GM18517 (cell line): ENCODE data around the gene RUFY1.
"Not testable (repeated sequence)": the region's sequence is repeated elsewhere in the genome, so short reads cannot be mapped to it uniquely, and the experiment has no call there.

ENCODE experiments used
- ATAC-seq: cut with Tn5 transposase; IDR thresholded peaks from one replicate; pipeline ENCODE4 v1.9.1; 2021; ENCODE audit warnings: mild to moderate bottlenecking, moderate library complexity; ENCODE audit not compliant: unreplicated experiment

RUFY1 gene

DNA sequence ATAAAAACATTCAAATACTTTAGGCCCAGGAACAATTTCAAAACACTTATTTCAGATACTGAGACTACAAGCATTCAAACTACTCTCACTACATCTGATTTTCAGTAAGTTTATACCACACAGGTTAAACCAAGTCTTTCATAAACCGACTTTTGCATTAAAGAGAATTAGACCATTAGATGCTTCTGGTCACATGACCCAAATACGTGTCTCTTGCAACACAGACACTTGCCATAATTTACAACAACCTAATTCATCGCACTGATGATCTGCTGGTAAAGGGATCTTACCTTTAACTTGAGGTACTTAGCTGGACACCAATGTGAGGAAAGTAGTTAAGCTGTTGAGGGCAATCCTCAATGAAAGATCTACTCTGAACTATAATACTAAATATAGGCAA, 69.9 kb downstream of the RUFY1 start:
- no peak for ATAC-seq

DNA sequence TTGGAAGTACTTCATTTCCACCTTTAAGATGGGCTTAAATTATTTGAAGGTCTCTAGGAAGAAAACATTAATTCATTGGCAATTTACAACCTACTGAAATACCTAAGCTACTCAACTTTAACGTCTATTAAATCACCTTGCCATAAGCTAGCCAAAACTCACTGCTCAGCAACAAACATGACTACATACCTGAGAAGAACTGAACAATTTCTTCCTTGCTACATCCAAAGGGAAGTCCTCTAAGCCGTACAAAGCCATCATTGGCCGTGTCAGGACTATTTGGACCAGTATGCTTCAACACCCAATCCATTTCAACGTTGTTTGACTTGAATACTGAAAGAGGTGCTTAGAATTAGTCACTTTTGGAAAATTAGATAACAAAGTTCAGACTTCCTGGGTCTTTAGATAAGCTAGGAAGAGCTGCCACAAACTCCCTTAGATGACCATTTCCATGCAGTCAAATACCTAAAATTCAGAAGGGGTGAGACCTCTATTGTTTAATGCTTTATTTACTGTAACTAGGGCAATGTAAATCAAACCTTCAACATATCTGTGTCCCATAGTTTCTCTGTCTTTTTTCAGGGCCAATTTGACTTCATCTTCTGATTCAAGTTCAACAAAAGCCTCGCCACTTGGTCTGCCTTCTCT, 70.5 kb downstream of the RUFY1 start:
- no peak for ATAC-seq

DNA sequence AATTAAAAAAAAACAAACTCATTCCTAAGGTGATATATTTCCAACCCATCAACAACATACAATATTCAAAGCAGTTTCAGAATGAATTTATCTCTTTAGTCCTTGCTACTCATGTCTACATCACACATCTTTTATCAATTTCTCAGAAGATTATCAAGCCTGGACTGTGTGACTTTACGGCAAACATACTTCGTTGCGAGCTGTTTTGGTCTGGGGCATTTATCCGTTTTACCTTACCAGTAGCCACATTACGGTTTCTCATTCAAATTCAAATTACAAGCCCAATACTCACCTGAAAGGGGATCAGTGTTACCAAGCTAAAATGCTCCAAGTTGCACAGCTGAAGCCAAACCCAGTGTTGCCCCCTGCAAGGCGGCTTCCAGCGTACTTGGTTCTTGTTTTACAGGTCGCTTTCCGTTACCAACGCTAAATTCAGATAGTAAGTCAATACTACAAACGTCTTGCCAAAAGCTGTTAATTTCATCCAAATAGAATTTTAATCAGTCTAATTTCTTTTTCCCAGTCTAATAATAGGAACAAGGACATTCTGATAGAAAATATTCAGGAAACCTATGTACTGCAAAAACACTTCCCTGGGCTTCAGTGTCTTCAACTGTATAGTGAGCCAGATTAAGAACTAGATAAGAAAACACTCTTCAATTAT, 71.3 kb downstream of the RUFY1 start:
- no peak for ATAC-seq

DNA sequence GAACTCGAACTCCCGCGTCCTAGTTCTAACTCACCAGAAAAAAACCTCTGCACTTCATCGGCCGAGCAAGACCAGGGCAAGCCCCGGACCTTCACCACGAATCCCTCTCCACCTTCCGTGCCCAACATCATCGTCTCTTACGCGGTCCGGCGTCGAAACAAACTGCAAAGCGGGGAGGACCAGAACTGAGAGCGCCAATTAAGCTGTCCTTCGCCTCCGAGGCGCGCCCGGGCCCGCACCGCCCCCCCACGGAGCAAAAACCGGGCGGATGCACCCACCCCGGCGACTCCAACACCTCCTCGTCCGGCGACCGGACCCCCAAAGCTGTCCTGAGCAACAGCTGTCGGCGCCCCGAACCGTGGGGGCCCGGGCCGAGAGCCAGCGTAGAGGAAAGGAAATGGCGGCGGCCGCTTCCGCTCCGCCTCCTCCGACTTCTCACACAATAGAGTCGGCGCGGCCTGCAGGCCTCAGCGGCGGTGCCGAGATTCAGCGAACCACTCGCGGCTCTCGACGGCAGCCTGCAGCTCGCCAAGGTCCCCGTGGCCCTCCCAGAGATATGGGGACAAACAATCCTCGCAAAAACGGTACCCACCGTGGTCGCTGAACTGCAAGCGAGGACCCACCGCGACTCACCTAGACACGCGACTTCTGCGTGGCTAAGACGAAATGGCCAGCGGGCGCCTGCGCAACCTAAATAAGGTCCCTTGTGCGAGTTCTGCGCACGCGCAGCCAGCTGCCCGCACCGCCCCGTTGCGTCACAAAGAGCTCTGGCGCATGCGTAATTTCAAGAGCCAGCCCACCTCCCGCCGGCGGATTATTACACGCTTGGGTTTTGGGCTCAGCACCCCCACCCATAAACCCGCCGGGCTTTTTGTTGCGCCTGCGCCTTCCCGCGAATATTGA, 72.9 kb downstream of the RUFY1 start, which contains the start of gene HNRNPH1:
HNRNPH1 (minus strand) TSS at position 669 of the 903 bp plus-strand sequence; CDS start at position 131, 538 bp downstream.
- peak; percentile 72 for ATAC-seq

DNA sequence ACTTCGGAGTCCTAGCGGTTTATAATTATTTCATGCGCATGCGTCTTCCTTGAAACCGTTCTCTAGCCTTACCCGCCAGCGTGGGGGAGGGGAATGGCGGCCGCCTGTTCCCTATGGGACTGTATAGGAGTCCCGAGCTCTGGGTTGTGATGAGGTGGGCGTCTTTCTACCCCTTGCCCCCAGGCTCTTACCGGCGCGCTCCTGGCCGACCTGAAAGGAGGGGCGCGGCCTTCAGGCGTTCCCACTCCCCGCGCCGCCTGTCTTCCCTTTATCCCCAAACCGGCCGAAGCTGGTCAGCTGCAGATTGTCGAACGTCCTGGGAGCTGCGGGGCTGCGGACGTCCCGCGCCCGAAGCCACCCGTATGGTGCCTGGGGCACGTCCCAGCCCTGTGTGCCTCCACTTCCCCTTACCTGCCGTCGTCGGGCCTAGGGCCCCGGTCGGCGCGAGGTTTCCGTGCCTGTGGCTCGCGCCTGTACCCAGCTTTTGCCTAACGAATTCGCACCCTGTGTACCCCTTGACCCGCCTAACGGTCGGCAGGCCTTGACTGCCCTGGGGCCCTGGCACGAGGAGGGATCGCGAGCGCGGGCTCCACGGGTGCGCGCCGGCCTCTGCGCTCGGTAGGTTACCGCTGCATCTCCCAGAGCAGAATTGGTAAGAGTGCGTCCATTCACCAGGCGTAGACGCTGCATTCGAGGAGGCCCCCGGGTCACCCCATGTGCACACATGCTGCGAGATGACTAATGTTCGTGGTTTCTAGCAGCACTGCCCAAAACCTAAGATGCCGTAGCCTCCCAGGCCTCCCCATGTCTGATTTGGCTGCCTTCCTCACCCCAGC, 73.8 kb downstream of the RUFY1 start:
- no peak for ATAC-seq

DNA sequence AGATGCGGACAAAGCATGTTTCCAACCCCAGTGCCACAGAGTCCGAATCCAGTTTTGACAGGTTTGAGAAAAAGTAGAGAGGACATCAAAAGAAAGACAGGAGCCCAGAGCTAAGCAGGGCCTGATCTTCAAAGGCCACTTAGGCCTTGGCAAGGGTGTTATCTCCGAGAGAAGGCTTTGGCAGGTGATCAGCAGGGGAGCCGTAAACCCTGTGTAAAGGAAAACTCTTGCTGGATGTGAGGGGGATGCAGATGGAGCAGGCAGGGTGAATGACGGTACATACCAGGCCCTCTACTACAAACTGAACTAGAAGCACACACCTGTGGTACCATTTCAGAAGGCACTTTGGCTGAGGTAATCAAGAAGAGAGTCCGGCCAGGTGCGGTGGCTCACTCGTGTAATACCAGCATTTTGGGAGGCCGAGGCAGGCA, 74.5 kb downstream of the RUFY1 start:
- ATAC-seq: no peak

DNA sequence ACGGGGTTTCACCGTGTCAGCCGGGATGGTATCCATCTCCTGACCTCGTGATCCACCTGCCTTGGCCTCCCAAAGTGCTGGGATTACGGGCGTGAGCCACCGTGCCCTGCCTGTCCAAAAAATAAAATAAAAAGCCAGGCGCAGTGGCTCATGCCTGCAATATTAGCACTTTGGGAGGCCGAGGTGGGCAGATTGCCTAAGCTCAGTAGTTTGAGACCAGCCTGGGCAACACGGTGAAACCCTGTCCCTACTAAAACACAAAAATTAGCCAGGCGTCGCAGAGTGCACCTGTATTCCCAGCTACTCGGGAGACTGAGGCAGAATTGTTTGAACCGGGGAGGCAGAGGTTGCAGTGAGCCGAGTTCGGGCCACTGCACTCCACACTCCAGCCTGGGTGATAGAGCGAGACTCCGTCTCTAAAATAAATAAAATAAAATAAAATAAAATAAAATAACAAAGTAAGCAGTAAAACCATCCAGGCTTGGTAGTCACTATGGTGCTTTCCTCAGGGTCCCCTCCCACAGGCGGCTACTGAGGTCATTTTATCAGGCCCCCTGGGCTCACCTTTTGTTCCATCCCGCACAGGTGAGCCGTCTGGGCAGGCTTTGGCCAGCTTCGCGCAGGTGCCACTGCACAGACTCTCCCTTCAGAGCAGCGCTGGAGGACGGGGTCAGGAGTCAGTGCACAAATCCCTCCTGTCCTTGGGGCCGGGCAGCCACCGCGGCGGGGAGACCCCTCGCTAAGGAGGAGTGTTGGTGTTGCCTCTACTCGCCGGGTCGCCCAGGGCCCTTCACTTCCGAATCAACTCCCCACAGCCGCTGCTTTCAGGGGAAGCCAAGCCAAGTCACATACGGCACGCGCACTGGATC, 83.4 kb downstream of the RUFY1 start:
- not testable (repeated sequence) for ATAC-seq

DNA sequence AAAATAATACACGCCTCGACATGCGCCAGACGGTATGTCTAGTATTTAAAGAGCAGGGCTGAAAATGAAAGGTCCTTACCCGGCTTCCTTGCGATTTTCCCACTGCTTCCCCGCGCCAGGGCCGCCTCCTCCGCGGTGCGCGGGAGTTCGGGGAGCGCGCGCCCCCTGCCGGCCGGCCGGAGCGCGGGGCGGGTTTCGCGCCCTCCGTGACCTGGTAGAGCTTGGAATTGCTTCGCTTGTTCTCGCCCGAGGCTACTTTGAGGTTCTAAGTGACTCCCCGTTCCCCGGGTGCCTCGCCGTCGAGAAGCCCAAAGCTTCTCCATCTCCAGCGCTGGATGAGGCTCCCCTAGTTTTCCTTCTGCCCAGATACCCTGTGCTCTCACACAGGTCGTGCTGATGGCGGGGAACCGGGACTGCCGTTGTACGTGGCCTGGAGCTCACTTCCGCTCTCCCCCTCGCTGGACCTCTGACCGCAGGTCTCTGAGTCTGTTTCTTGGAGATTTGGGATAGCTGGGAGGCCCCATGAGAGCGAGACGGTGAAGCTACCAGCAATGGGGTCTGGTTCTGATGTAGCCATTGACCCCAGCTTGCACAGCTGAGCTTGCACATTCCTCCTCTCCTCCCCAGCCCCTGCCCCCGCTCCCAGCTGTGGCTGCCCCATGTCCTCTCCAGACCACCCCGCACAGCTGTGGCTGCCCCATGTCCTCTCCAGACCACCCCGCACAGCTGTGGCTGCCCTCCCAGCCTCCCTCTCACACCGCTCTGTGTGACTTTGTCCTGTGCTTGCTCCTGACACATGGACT, 84.2 kb downstream of the RUFY1 start:
- ATAC-seq: peak; percentile 83

DNA sequence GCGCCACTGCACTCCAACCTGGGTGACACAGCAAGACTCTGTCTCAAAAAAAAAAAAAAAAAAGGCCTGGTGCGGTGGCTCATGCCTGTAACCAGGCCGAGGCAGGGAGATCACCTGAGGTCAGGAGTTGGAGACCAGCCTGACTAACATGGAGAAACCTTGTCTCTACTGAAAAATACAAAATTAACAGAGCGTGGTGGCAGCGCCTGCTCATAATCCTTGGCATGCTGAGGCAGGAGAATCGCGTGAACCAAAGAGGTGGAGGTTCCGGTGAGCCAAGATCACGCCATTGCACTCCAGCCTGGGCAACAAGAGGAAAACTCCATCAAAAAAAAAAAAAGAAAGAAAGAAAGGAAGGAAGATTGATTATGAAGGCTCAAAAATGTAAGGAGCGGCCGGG, 88.9 kb downstream of the RUFY1 start:
- ATAC-seq: not testable (repeated sequence)

DNA sequence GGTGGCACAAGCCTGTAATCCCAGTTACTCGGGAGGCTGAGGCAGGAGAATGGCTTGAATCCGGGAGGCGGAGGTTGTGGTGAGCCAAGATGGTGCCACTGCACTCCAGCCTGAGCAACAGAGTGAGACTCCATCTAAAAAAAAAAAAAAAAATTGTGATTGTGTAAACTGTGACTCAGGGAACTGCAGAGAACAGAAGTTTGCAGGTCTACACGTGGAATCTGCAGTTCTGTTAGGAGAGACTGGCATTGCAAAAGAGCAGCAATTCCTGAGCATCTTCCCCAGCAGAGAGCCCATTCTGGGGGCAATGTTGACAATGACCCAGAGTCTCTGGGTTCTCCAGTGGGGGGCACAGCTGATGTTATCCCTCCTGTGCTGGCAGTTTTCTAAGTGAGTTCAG, 91.4 kb downstream of the RUFY1 start:
- not testable (repeated sequence) for ATAC-seq

DNA sequence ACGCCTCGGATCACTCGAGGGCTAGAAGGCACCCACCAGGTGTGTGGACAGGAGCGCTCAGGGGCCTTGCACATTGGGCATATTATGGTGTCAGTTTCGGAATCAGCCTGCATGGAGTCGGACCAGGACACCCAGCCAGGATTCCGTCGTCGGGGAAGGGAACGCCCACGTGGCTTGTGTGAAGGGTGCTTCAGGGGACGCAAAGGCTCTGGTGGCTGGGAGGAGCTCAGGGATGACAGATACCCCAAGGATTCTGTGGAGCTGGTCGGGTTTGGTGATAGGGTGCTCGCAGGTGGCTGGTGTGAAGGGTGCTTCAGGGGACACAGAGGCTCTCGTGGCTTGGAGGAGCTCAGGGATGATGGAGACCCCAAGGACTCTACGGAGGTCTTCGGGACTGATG, 92.3 kb downstream of the RUFY1 start:
- ATAC-seq: not testable (repeated sequence)

DNA sequence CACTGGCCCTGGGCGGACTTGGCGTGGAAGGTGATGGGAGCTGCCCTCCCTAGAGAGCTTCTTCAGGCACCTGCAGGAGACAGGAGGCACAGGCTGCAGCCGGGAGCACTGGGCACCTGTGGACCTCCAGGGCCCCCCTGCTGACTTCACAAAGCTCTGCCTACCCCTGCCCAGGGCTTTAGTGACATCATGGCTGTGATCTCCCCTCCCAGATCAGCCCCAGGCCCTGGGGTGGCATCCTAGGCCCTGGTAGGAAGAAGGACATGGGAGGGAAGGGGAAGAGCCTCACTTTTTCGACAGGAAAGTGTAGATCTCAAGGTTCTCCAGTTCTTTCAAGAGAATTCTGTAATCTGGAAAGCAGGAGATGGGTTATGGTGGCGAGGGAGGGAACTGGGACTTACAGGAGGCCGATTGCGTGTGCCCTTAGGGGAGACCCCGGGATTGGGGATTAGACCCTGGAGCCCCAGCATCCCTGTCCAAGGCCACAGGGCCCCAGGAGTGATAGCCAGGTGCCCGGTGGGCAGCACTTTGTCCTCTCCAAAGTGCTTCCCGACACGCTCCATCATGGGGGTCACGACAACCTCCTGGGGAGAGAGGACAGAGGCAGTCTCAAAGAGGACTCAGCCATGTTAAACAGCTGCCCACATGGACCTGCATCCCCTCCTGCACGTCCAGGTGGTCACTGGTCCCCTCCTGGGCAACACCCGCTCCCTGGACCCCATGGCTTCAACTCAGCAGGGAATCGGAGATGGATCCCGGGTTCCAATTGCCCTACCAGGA, 93.0 kb downstream of the RUFY1 start:
- not testable (repeated sequence) for ATAC-seq

DNA sequence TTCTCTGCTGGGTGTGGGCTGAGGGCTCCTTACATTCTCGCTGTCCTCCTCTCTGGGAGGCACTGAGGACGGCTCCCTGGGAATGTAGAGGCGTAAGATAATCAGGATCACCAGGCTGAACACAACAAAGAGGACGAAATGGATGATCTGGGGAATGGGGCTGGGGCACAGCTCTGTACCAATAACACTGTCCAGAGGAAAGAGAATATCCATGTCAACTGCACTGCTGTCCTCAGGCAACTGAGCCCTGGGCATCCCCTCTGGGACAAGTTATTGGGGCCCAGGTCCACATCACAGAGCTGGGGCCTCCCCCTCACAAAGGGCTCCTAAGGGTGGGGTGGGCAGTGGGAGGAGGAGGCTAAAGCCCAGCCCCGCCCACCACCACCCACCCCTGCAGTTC, 94.4 kb downstream of the RUFY1 start:
- not testable (repeated sequence) for ATAC-seq

DNA sequence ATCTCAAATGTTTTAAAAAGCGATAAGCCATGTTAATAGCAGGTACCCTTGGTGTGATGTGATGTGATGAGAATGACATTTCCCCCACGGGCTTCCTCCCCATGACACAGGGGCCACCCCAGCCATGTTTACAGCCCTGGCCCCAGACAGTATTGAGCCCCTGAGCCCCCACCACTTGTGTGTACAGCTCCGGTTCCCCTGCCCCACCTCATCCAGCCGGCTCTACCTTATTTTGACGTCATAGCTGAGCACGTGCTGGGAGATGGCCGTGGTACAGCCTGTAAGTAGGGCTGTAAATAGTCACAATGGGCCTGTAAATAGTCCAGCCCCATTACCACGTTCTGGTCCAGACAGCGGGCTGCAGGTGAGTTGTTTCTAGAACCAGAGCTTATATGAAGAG, 98.1 kb downstream of the RUFY1 start:
- no peak for ATAC-seq

DNA sequence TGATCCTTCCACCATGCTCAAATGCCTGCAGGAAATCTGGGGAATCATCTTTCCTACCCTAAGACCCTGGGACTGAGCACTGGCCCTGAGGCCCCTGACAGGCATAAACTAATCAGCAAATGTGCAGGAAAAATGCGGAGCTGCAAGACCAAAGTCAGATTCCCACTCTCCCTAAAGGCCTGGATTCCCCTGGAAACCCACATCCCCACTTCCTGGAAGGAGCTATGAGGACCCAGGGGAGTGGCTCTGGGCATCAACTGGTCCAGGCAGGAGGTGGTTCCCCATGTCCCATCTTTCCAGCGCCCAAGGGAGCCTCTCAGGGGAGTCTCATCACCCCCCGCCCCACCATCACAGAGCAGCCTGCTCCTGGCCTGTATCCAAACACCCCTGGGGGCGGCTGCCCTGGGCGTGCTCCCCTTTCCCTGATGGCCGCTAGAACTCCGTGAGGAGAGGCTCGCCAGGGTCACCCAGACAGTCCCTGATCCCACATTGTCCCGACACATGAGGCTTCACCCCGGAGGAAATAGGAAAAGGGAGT, 98.9 kb downstream of the RUFY1 start:
- ATAC-seq: not testable (repeated sequence)

DNA sequence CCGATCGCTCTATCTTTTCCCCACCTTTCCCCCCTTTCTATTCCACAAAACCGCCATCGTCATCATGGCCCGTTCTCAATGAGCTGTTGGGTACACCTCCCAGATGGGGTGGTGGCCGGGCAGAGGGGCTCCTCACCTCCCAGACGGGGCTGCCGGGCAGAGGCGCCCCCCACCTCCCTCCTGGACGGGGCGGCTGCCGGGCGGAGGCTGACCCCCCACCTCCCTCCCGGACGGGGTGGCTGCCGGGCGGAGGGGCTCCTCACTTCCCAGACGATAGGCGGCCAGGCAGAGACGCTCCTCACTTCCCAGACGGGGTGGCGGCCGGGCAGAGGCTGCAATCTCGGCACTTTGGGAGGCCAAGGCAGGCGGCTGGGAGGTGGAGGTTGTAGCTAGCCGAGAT, 99.9 kb downstream of the RUFY1 start:
- ATAC-seq: not testable (repeated sequence)

DNA sequence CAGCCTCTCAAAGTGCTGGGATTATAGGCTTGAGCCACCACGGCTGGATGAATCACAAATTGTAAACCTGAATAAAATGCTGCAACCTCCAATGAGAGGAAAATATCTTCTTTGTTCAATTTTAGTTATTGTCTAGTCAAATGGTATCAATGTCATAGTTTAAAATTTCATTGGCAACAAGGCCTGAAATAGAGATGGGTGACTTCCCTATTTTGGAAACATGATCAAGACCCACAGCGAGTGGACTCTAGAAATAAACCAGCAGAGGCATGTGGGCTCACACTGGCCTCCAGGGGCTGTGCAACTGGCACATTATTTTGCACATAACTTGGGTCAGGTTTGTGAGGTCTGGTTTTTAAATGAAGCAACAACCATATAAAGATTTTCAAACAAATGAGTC, 102.8 kb downstream of the RUFY1 start:
- ATAC-seq: not testable (repeated sequence)
